ENCODE data around the gene WNT3. TPM values are rescaled to one million over a fixed set of nuclear protein-coding genes. Genes with fewer than 3 reads are reported as not detected.
"Not testable (repeated sequence)": the region's sequence is repeated elsewhere in the genome, so short reads cannot be mapped to it uniquely, and the experiment has no call there.

WNT3 gene
- total and polyA plus RNA-seq, 3 experiments from 2014 or later: not detected

GRCh38 chr17:46764000-46764708, 54.3 kb downstream of the WNT3 start:
- H3K27me3 ChIP-seq (ENCODE audit: insufficient read depth, low read length, poor library complexity, severe bottlenecking): no peaks in the 10 kb centered on the region
- Mint-ChIP-seq H3K4me1 (no peaks in the 10 kb centered on the region), H3K36me3 (peaks cover 0 to 6% (median 3%) of the 10 kb centered on the region in 3 donors), H3K4me3 (no peak overlapping the region), H3K27me3 (no peaks in the 10 kb centered on the region), H3K27ac (no peak overlapping the region), H3K9me3 (peaks cover 0 to 2% (median 0%) of the 10 kb centered on the region in 5 donors)
- no peaks in the 10 kb centered on the region for H3K4me1 ChIP-seq (ENCODE audit: insufficient read depth, low read length)
- no peak overlapping the region for H3K4me3 ChIP-seq (ENCODE audit: low read length)
- DNase-seq: no peak
- ChIA-PET POLR2A (no interaction called here), CTCF (no interaction called here)
- no peaks in the 10 kb centered on the region for H3K9me3 ChIP-seq (ENCODE audit: low read length)
- no peaks in the 10 kb centered on the region for H3K36me3 ChIP-seq (ENCODE audit: insufficient read depth, low read length)
- no peak overlapping the region for H3K27ac ChIP-seq (ENCODE audit: low read depth, low read length)

DNA sequence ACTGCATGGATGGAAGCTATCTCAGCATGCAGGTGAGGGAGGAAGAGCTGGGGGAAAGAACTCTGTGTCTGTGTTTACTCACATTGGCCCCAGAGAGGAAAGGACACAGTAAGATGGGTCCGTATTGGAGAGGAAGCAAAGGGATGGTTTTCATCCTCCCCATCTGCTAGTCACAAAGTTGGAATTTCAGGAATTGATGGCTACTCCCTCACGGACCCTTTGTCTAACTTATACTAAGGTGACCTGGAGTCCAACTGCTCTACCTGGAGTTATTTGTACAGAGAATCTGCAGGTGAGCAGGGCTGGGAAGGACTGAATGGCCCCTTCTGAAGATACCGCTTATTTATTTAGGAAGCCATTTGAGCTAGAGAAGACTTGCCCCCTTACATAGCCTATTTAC, 55.1 kb downstream of the WNT3 start:
- Mint-ChIP-seq H3K36me3 (peaks cover 0 to 12% (median 4%) of the 10 kb centered on the region in 3 donors), H3K27ac (no peak overlapping the region), H3K4me1 (no peaks in the 10 kb centered on the region), H3K27me3 (no peaks in the 10 kb centered on the region), H3K4me3 (no peak overlapping the region), H3K9me3 (no peaks in the 10 kb centered on the region)
- Histone ChIP-seq H3K9me3 (ENCODE audit: low read length) (no peaks in the 10 kb centered on the region), H3K27me3 (ENCODE audit: insufficient read depth, low read length, poor library complexity, severe bottlenecking) (no peaks in the 10 kb centered on the region), H3K4me3 (ENCODE audit: low read length) (no peak overlapping the region), H3K36me3 (ENCODE audit: insufficient read depth, low read length) (no peaks in the 10 kb centered on the region), H3K4me1 (ENCODE audit: insufficient read depth, low read length) (no peaks in the 10 kb centered on the region), H3K27ac (ENCODE audit: low read depth, low read length) (no peak overlapping the region)
- ChIA-PET CTCF (no interaction called here), POLR2A (no interaction called here)
- DNase-seq: no peak

DNA sequence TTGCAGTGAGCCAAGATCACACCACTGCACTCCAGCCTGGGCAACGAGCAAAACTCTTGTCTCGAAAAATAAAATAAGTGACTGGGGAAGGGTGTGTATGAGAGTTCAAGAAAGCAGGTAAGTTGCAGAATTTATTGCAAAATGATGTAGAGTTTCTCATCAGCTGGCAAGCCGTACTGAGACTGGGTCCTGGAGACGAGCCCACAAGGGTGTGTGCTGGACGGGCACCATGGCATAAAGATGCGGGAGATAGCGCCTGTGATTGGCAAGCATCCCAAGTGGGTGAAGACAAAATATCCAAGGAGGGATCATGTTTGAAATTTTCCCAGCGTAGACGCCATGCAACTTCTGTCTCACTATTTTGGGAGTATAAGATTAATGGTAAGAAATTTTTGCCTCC, 59.4 kb downstream of the WNT3 start:
- H3K9me3 ChIP-seq (ENCODE audit: low read length): no peaks in the 10 kb centered on the region
- no peak for DNase-seq
- peaks cover 10% of the 10 kb centered on the region for H3K36me3 ChIP-seq (ENCODE audit: insufficient read depth, low read length)
- Mint-ChIP-seq H3K9me3 (no peaks in the 10 kb centered on the region), H3K27me3 (no peaks in the 10 kb centered on the region), H3K27ac (peak overlapping the region in 1 of 8 donors; percentile 6), H3K4me1 (peaks cover 0 to 7% (median 0%) of the 10 kb centered on the region in 3 donors), H3K36me3 (peaks cover 6 to 51% (median 25%) of the 10 kb centered on the region in 3 donors), H3K4me3 (no peak overlapping the region)
- no peak overlapping the region for H3K4me3 ChIP-seq (ENCODE audit: low read length)
- H3K27ac ChIP-seq (ENCODE audit: low read depth, low read length): no peak overlapping the region
- no peaks in the 10 kb centered on the region for H3K27me3 ChIP-seq (ENCODE audit: insufficient read depth, low read length, poor library complexity, severe bottlenecking)
- ChIA-PET CTCF (interaction anchor here (1.3 kb wide), 1 partner anchor 16 kb away, joined by 3 read pairs; no protein-coding TSS in a partner anchor), POLR2A (no interaction called here)
- no peaks in the 10 kb centered on the region for H3K4me1 ChIP-seq (ENCODE audit: insufficient read depth, low read length)

DNA sequence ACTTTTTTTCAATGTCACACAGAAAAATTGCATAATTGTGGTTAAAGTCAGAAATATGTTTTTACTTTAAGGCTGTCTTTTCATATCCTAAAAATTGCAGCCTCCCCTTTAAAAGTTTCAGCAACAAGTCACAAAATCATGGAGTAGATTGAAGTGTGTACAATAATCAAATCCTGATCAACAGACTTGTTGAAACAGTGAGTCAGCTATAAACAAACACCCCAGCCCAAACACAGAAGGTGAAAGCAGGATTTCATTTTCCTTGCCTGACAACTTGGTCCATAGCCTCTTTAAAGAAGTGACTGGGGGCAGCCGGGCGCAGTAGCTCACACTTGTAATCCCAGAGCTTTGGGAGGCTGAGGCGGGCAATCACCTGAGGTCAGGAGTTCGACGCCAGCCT, 59.9 kb downstream of the WNT3 start:
- DNase-seq: no peak
- H3K27ac ChIP-seq (ENCODE audit: low read depth, low read length): no peak overlapping the region
- H3K27me3 ChIP-seq (ENCODE audit: insufficient read depth, low read length, poor library complexity, severe bottlenecking): no peaks in the 10 kb centered on the region
- Mint-ChIP-seq H3K9me3 (no peaks in the 10 kb centered on the region), H3K4me1 (peaks cover 0 to 7% (median 0%) of the 10 kb centered on the region in 3 donors), H3K4me3 (no peak overlapping the region), H3K27ac (no peak overlapping the region), H3K27me3 (no peaks in the 10 kb centered on the region), H3K36me3 (peaks cover 6 to 57% (median 27%) of the 10 kb centered on the region in 3 donors)
- H3K9me3 ChIP-seq (ENCODE audit: low read length): no peaks in the 10 kb centered on the region
- peaks cover 10% of the 10 kb centered on the region for H3K36me3 ChIP-seq (ENCODE audit: insufficient read depth, low read length)
- ChIA-PET POLR2A (no interaction called here), CTCF (interaction anchor here (0.7 kb wide), 1 partner anchor 25 kb away, joined by 3 read pairs; no protein-coding TSS in a partner anchor)
- H3K4me3 ChIP-seq (ENCODE audit: low read length): no peak overlapping the region
- H3K4me1 ChIP-seq (ENCODE audit: insufficient read depth, low read length): no peaks in the 10 kb centered on the region

- H3K4me3 ChIP-seq (ENCODE audit: low read length); DNase-seq; H3K4me1 Mint-ChIP-seq; H3K27me3 ChIP-seq (ENCODE audit: insufficient read depth, low read length, poor library complexity, severe bottlenecking); H3K4me3 Mint-ChIP-seq; H3K36me3 ChIP-seq (ENCODE audit: insufficient read depth, low read length); H3K27me3 Mint-ChIP-seq; H3K27ac ChIP-seq (ENCODE audit: low read depth, low read length); H3K4me1 ChIP-seq (ENCODE audit: insufficient read depth, low read length); CTCF ChIA-PET; H3K27ac Mint-ChIP-seq; H3K9me3 ChIP-seq (ENCODE audit: low read length); H3K9me3 Mint-ChIP-seq; POLR2A ChIA-PET: not testable (repeated sequence)
- H3K36me3 Mint-ChIP-seq: peaks cover 6 to 64% (median 31%) of the 10 kb centered on the region in 3 donors
These were observed 60.9 kb downstream of the WNT3 start for GRCh38 chr17:46757588-46757987.

- no peak for DNase-seq
- peaks cover 10% of the 10 kb centered on the region for H3K36me3 ChIP-seq (ENCODE audit: insufficient read depth, low read length)
- H3K9me3 ChIP-seq (ENCODE audit: low read length): no peaks in the 10 kb centered on the region
- H3K27me3 ChIP-seq (ENCODE audit: insufficient read depth, low read length, poor library complexity, severe bottlenecking): no peaks in the 10 kb centered on the region
- H3K4me1 ChIP-seq (ENCODE audit: insufficient read depth, low read length): no peaks in the 10 kb centered on the region
- Mint-ChIP-seq H3K4me1 (peaks cover 0 to 7% (median 0%) of the 10 kb centered on the region in 3 donors), H3K27me3 (no peaks in the 10 kb centered on the region), H3K4me3 (no peak overlapping the region), H3K27ac (peak overlapping the region in 3 of 8 donors; percentile 1 to 36 (median 29)), H3K36me3 (peaks cover 6 to 70% (median 33%) of the 10 kb centered on the region in 3 donors), H3K9me3 (no peaks in the 10 kb centered on the region)
- H3K27ac ChIP-seq (ENCODE audit: low read depth, low read length): no peak overlapping the region
- ChIA-PET POLR2A (no interaction called here), CTCF (interaction anchor here (0.7 kb wide), 1 partner anchor 9 kb away, joined by 3 read pairs; no protein-coding TSS in a partner anchor)
- H3K4me3 ChIP-seq (ENCODE audit: low read length): no peak overlapping the region
These were observed 61.6 kb downstream of the WNT3 start for GRCh38 chr17:46756861-46757260.

GRCh38 chr17:46756081-46756735, 62.3 kb downstream of the WNT3 start:
- Mint-ChIP-seq H3K27me3 (no peaks in the 10 kb centered on the region), H3K4me3 (no peak overlapping the region), H3K4me1 (peaks cover 0 to 7% (median 0%) of the 10 kb centered on the region in 3 donors), H3K36me3 (peaks cover 6 to 76% (median 35%) of the 10 kb centered on the region in 3 donors), H3K27ac (peak overlapping the region in 1 of 8 donors; percentile 1), H3K9me3 (no peaks in the 10 kb centered on the region)
- Histone ChIP-seq H3K27ac (ENCODE audit: low read depth, low read length) (no peak overlapping the region), H3K27me3 (ENCODE audit: insufficient read depth, low read length, poor library complexity, severe bottlenecking) (no peaks in the 10 kb centered on the region), H3K36me3 (ENCODE audit: insufficient read depth, low read length) (peaks cover 10% of the 10 kb centered on the region), H3K4me3 (ENCODE audit: low read length) (no peak overlapping the region), H3K9me3 (ENCODE audit: low read length) (no peaks in the 10 kb centered on the region), H3K4me1 (ENCODE audit: insufficient read depth, low read length) (no peaks in the 10 kb centered on the region)
- ChIA-PET CTCF (interaction anchor here (0.7 kb wide), 1 partner anchor 9 kb away, joined by 3 read pairs; no protein-coding TSS in a partner anchor), POLR2A (no interaction called here)
- no peak for DNase-seq

GRCh38 chr17:46753776-46754175, 64.7 kb downstream of the WNT3 start:
- peaks cover 0 to 7% (median 0%) of the 10 kb centered on the region in 3 donors for H3K4me1 Mint-ChIP-seq
- H3K36me3 Mint-ChIP-seq: peaks cover 9 to 86% (median 35%) of the 10 kb centered on the region in 3 donors
- no peak for DNase-seq
- H3K9me3 ChIP-seq (ENCODE audit: low read length): no peaks in the 10 kb centered on the region
- no peaks in the 10 kb centered on the region for H3K27me3 Mint-ChIP-seq
- H3K4me1 ChIP-seq (ENCODE audit: insufficient read depth, low read length): no peaks in the 10 kb centered on the region
- POLR2A ChIA-PET: interaction anchor here (0.6 kb wide), 1 partner anchor 14 kb away, joined by 3 read pairs; no protein-coding TSS in a partner anchor
- peaks cover 16% of the 10 kb centered on the region for H3K36me3 ChIP-seq (ENCODE audit: insufficient read depth, low read length)
- H3K27ac ChIP-seq (ENCODE audit: low read depth, low read length): no peak overlapping the region
- H3K27me3 ChIP-seq (ENCODE audit: insufficient read depth, low read length, poor library complexity, severe bottlenecking): no peaks in the 10 kb centered on the region
- no peak overlapping the region for H3K4me3 ChIP-seq (ENCODE audit: low read length)
- no peaks in the 10 kb centered on the region for H3K9me3 Mint-ChIP-seq
- CTCF ChIA-PET: interaction anchor here (0.6 to 1.1 kb wide), 2 partner anchors 35 to 345 kb away, joined by 3 read pairs; no protein-coding TSS in a partner anchor
- H3K4me3 Mint-ChIP-seq: no peak overlapping the region
- H3K27ac Mint-ChIP-seq: peak overlapping the region in 2 of 8 donors; percentile 17 to 23
